HL-60 (cell line): ENCODE measurements around the gene COX6A1.
A peak's percentile ranks its signal among the peaks of the same experiment; 100 is the strongest.
"Not testable (repeated sequence)": the region's sequence is repeated elsewhere in the genome, so short reads cannot be mapped to it uniquely, and the experiment has no call there.

Experiments used
- DNase-seq, 2 experiments: peaks; one replicate each; pipeline ENCODE4 v3.0.0-alpha.2; 2010 to 2020; ENCODE audit warnings: low read depth in 1 of 2, low spot score in 1 of 2
- H3K27ac ChIP-seq: fragments of 250-450 bp; sonication (Bioruptor Pico); replicated peaks from 2 replicates; pipeline ENCODE4 v1.5.1; 2020; ENCODE audit warnings: mild to moderate bottlenecking, moderate library complexity
- H3K27me3 ChIP-seq: fragments of 250-450 bp; sonication (Bioruptor Pico); 2 replicates; pipeline ENCODE4 v1.5.1; 2021; ENCODE audit warnings: mild to moderate bottlenecking, moderate library complexity; ENCODE audit not compliant: insufficient read depth, poor library complexity, severe bottlenecking
- H3K4me3 ChIP-seq: replicated peaks from 2 replicates; pipeline ENCODE4 v1.5.1; 2011; ENCODE audit warnings: mild to moderate bottlenecking, control low read depth, low read length; ENCODE audit not compliant: insufficient read depth
- GABPA ChIP-seq: IDR thresholded peaks from 2 replicates; pipeline ENCODE4 v1.6.1; 2012; ENCODE audit warnings: low read depth
- POLR2AphosphoS5 ChIP-seq: IDR thresholded peaks from 2 replicates; pipeline ENCODE4 v1.6.1; 2012; ENCODE audit warnings: low read depth
- REST ChIP-seq: IDR thresholded peaks from 2 replicates; pipeline ENCODE4 v1.6.1; 2012; ENCODE audit warnings: low read depth; ENCODE audit not compliant: insufficient replicate concordance
- SPI1 ChIP-seq: IDR thresholded peaks from 2 replicates; pipeline ENCODE4 v1.6.1; 2012; ENCODE audit warnings: low read depth, mild to moderate bottlenecking, borderline replicate concordance
- TF ChIP-seq, protein P1 (sequence below): IDR thresholded peaks from one replicate; pipeline ENCODE4 v1.5.1; 2011; ENCODE audit warnings: low read length, control low read depth, inconsistent platforms; ENCODE audit not compliant: insufficient read depth

The COX6A1 gene

GRCh38 chr12:120481022-120481767 lies 43.3 kb downstream of the COX6A1 start:
- TF ChIP-seq SPI1 = no peak
- TF ChIP-seq POLR2AphosphoS5 = no peak
- TF ChIP-seq REST = no peak
- no peak for TF ChIP-seq GABPA
- TF ChIP-seq, protein P1, sequence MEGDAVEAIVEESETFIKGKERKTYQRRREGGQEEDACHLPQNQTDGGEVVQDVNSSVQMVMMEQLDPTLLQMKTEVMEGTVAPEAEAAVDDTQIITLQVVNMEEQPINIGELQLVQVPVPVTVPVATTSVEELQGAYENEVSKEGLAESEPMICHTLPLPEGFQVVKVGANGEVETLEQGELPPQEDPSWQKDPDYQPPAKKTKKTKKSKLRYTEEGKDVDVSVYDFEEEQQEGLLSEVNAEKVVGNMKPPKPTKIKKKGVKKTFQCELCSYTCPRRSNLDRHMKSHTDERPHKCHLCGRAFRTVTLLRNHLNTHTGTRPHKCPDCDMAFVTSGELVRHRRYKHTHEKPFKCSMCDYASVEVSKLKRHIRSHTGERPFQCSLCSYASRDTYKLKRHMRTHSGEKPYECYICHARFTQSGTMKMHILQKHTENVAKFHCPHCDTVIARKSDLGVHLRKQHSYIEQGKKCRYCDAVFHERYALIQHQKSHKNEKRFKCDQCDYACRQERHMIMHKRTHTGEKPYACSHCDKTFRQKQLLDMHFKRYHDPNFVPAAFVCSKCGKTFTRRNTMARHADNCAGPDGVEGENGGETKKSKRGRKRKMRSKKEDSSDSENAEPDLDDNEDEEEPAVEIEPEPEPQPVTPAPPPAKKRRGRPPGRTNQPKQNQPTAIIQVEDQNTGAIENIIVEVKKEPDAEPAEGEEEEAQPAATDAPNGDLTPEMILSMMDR = no peak
- DNase-seq = no peak
- no peaks in the 10 kb centered on the region for H3K27me3 ChIP-seq
- no peak overlapping the region for H3K4me3 ChIP-seq
- H3K27ac ChIP-seq = no peak overlapping the region

GRCh38 chr12:120483621-120484020 lies 45.7 kb downstream of the COX6A1 start:
- H3K27ac ChIP-seq = peak overlapping the region; percentile 29; the same call in 1 of the 2 replicates
- peak; percentile 15; the same call in 1 of the 2 replicates for TF ChIP-seq SPI1
- TF ChIP-seq, protein P1 = no peak

GRCh38 chr12:120485961-120486881 lies 48.3 kb downstream of the COX6A1 start:
- no peak for DNase-seq
- no peak overlapping the region for H3K4me3 ChIP-seq
- H3K27me3 ChIP-seq = no peaks in the 10 kb centered on the region
- TF ChIP-seq, protein P1 = no peak
- TF ChIP-seq SPI1 (no peak), REST (no peak), GABPA (no peak), POLR2AphosphoS5 (no peak)
- H3K27ac ChIP-seq = no peak overlapping the region

More at GRCh38 chr12:120483621-120484020, 45.7 kb downstream of the COX6A1 start:
- Histone ChIP-seq H3K27me3 (no peaks in the 10 kb centered on the region), H3K4me3 (no peak overlapping the region)
- DNase-seq = peak in 1 of 2 experiments; percentile 39

DNA sequence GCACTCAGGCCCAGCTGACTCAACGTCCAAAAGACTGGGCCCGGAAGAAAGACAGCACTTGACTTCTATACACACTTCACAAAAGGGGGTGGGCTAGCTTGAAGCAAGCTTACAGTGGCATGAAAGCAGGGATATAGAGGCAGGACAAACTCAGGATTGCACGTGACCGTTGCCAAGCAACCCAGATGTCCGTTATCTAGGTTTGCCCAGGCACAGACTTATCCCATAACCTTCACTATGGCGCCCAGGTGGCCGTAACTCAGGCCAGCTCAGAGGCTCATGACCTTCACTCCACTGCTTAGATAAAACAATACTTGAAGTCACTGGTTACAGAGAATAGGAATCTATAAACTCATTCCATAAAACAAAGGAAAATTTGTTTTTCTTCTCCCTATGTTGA lies 49.6 kb downstream of the COX6A1 start:
- not testable (repeated sequence) for H3K27me3 ChIP-seq, H3K4me3 ChIP-seq, H3K27ac ChIP-seq, DNase-seq
